Measurements from ENCODE around the gene TSPAN2. TPM values are rescaled to one million over a fixed set of nuclear protein-coding genes. Genes with fewer than 3 reads are reported as not detected.

The TSPAN2 gene
- total RNA-seq, 1 experiment from 2014 or later: 7.7 TPM

- CTCF ChIA-PET: interaction anchor here (0.6 kb wide), 1 partner anchor 7 kb away, joined by 3 read pairs; no protein-coding TSS in a partner anchor
- intact Hi-C loops (cut with micrococcal nuclease; ENCODE audit: unreplicated experiment): no loop called here
- BruUV-seq (replicated peaks): no TSS peak
Observed at GRCh38 chr1:115012006-115012405, 77.3 kb downstream of the TSPAN2 start.

GRCh38 chr1:115006191-115006590 is 83.1 kb downstream of the TSPAN2 start:
- Mint-ChIP-seq H3K27ac (ENCODE audit: unreplicated experiment) (no peak overlapping the region), H3K4me1 (ENCODE audit: low read depth, unreplicated experiment) (no peaks in the 10 kb centered on the region), H3K9me3 (ENCODE audit: low read depth, unreplicated experiment) (no peaks in the 10 kb centered on the region), H3K4me3 (ENCODE audit: low read depth, unreplicated experiment) (no peak overlapping the region), H3K27me3 (ENCODE audit: unreplicated experiment) (peaks cover 6% of the 10 kb centered on the region), H3K36me3 (ENCODE audit: insufficient read depth, unreplicated experiment) (no peaks in the 10 kb centered on the region)
- TF ChIP-seq CTCF (IDR thresholded peaks at IDR 0.05; ENCODE audit: unreplicated experiment): no peak
- no peak for DNase-seq
- BruUV-seq (replicated peaks): no TSS peak
- intact Hi-C loops (cut with micrococcal nuclease; ENCODE audit: unreplicated experiment): no loop called here
- CTCF ChIA-PET: no interaction called here

More at GRCh38 chr1:115012006-115012405, 77.3 kb downstream of the TSPAN2 start:
- Mint-ChIP-seq H3K4me1 (ENCODE audit: low read depth, unreplicated experiment) (no peaks in the 10 kb centered on the region), H3K36me3 (ENCODE audit: insufficient read depth, unreplicated experiment) (no peaks in the 10 kb centered on the region), H3K27me3 (ENCODE audit: unreplicated experiment) (peaks cover 13% of the 10 kb centered on the region), H3K9me3 (ENCODE audit: low read depth, unreplicated experiment) (no peaks in the 10 kb centered on the region), H3K27ac (ENCODE audit: unreplicated experiment) (no peak overlapping the region), H3K4me3 (ENCODE audit: low read depth, unreplicated experiment) (no peak overlapping the region)
- no peak for DNase-seq
- no peak for TF ChIP-seq CTCF (IDR thresholded peaks at IDR 0.05; ENCODE audit: unreplicated experiment)

Other genes starting within 250 kb of the TSPAN2 start
- gene SYCP1, start 234.6 kb downstream of the TSPAN2 start, total RNA-seq (2022): not detected in 2 replicates
- gene TSHB, start 59.7 kb downstream of the TSPAN2 start, total RNA-seq (2022): not detected in 2 replicates
- not detected in 2 replicates for gene NGF, start 248.7 kb upstream of the TSPAN2 start, total RNA-seq (2022)